Endodermal cell (in vitro differentiated cells): ENCODE data around the gene GPX4. TPM values are rescaled to one million over a fixed set of nuclear protein-coding genes. Genes with fewer than 3 reads are reported as not detected.
A peak's percentile ranks its signal among the peaks of the same experiment; 100 is the strongest.

ENCODE experiments used
- DNase-seq: peaks from one replicate; pipeline ENCODE4 v3.0.0-alpha.2; 2017
- H3K27ac ChIP-seq: 2 replicates; pipeline ENCODE4 v1.5.1; 2013; ENCODE audit warnings: mild to moderate bottlenecking, low read depth, low read length, moderate library complexity
- H3K27me3 ChIP-seq: 2 replicates; pipeline ENCODE4 v1.6.1; 2013; ENCODE audit warnings: mild to moderate bottlenecking, low read length, moderate library complexity; ENCODE audit not compliant: insufficient read depth, control insufficient read depth, poor library complexity, severe bottlenecking
- H3K36me3 ChIP-seq: 2 replicates; pipeline ENCODE4 v1.7.0; 2013; ENCODE audit warnings: mild to moderate bottlenecking, low read length, moderate library complexity; ENCODE audit not compliant: control insufficient read depth, insufficient read depth
- H3K4me1 ChIP-seq: one replicate; pipeline ENCODE4 v1.7.0; 2013; ENCODE audit warnings: low read length; ENCODE audit not compliant: control insufficient read depth, insufficient read depth
- H3K4me3 ChIP-seq: 2 replicates; pipeline ENCODE4 v1.5.1; 2013; ENCODE audit warnings: mild to moderate bottlenecking, low read length, moderate library complexity
- H3K9ac ChIP-seq: 2 replicates; pipeline ENCODE4 v1.6.1; 2013; ENCODE audit warnings: mild to moderate bottlenecking, low read length, moderate library complexity; ENCODE audit not compliant: poor library complexity, severe bottlenecking; ENCODE audit errors: extremely low read depth
- H3K9me3 ChIP-seq: 2 replicates; pipeline ENCODE4 v1.6.1; 2013; ENCODE audit warnings: mild to moderate bottlenecking, low read length, moderate library complexity; ENCODE audit not compliant: control insufficient read depth
- H3K27ac Mint-ChIP-seq: 2 replicates; pipeline ENCODE4 v1.8.0; 2020; ENCODE audit warnings: mixed read lengths
- H3K27me3 Mint-ChIP-seq: 2 replicates; pipeline ENCODE4 v1.8.0; 2021; ENCODE audit warnings: mild to moderate bottlenecking, mixed read lengths; ENCODE audit not compliant: insufficient read depth
- H3K36me3 Mint-ChIP-seq: 2 replicates; pipeline ENCODE4 v1.8.0; 2020; ENCODE audit warnings: low read depth, mixed read lengths
- H3K4me1 Mint-ChIP-seq: 2 replicates; pipeline ENCODE4 v1.8.0; 2020; ENCODE audit warnings: mixed read lengths
- H3K4me3 Mint-ChIP-seq: 2 replicates; pipeline ENCODE4 v1.8.0; 2020; ENCODE audit warnings: mild to moderate bottlenecking, moderate library complexity, mixed read lengths
- H3K9me3 Mint-ChIP-seq: 2 replicates; pipeline ENCODE4 v1.8.0; 2020; ENCODE audit warnings: mild to moderate bottlenecking, mixed read lengths
- CTCF ChIP-seq: fragments of 200-600 bp; sonication (generic); conservative IDR thresholded peaks from 2 replicates; pipeline ENCODE4 v1.5.0; 2021; ENCODE audit warnings: antibody characterized with exemption, mild to moderate bottlenecking
- WGBS, 2 experiments: methylation state at CpG; one replicate each; pipeline versions ENCODE4 v1.1.5 to v1.1.7; 2013; ENCODE audit warnings: missing lambda C conversion rate in 2 of 2, mixed read lengths in 1 of 2; ENCODE audit not compliant: insufficient coverage in 1 of 2, insufficient read length in 1 of 2; 5-methylcytosine and 5-hydroxymethylcytosine counted together
- total RNA-seq, 2 donors: library from RNA; stranded (reverse); fragmentation: NEBNext Ultra II Directional in 1 of 2; extraction: Animal tissue kit (Norgen Biotek cat#: 25700) in 1 of 2; gene quantifications; 2 replicates in 1 of 2; 3 replicates in 1 of 2; pipeline ENCODE4 v1.2.1, GENCODE V29; 2021

The GPX4 gene
- total RNA-seq, 2 donors from 2014 or later, result 331 to 449 TPM

DNA sequence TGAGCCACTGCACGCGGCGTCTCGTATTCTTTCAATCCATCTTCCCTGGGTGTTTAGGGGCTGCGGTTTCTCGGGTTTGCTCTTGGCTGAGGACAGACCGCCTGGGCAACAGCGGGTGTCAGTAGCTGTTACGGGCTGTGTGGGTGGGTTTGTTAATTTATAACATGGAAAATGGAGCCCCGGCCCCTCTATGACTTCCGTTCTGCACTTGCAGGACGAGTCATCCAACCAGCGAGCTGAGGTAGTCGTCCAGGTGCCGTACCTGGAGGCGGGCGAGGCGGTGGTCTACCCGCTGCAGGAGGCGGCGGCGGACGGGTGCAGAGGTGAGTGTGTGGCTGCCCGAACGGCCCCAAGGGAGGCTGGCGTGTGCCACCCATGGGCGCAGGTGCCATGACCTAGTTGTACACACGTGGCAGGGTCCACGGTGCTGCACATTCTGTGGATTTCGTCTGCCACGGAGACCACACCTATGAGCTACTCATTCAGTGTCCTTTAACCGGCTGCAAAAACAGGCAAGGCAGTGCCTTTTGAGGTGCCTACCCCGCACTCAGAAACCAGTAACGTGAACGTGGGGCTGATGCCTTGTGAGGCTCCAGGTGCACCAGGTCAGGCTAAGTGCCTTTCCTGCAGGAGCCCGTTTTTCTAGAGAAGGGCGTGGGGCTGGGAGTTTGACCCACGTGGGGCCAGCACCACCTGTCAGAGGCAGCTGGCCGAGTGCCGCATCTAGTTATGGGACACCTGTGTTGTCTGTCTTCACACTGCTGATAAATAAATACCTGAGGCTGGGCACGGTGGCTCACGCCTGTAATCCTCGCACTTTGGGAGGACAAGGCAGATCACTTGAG, 19.5 kb upstream of the GPX4 start:
- no peak for DNase-seq
- peaks cover 10% of the 10 kb centered on the region for H3K36me3 ChIP-seq

DNA sequence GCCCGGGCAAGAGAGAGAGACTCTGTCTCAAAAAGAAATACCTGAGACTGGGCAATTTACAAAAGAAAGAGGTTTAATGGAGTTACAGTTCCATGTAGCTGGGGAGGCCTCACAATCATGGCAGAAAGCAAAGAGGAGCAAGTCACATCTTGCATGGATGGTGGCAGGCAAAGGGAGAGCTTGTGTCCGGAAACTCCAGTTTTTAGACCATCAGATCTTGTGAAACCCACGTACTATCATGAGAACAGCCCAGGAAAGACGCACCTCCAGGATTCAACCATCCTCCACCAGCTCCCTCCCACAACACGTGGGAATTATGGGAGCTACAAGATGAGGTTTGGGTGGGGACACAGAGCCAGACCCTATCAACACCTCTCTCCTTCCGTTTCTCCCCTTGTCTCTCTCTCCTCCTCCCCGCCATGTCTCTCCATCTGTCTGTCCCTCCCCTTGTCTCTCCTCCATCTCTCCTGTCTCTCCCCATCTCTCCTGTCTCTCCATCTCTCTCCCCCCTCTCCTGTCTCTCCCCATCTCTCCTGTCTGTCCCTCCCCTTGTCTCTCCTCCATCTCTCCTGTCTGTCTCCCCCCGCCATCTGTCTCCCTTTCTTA, 18.6 kb upstream of the GPX4 start:
- no peaks in the 10 kb centered on the region for H3K4me1 ChIP-seq

More for the DNA sequence above, 19.5 kb upstream of the GPX4 start:
- no peak overlapping the region for H3K27ac Mint-ChIP-seq
- H3K27me3 Mint-ChIP-seq, result no peaks in the 10 kb centered on the region
- Histone ChIP-seq H3K27ac (no peak overlapping the region), H3K4me3 (no peak overlapping the region), H3K27me3 (no peaks in the 10 kb centered on the region), H3K9ac (no peak overlapping the region), H3K9me3 (no peaks in the 10 kb centered on the region), H3K4me1 (no peaks in the 10 kb centered on the region)
- 95 to 96% methylated on average over 33 to 43 of the region's 43 CpGs for WGBS, 2 experiments
- H3K36me3 Mint-ChIP-seq, result peaks cover 16% of the 10 kb centered on the region
- no peak for TF ChIP-seq CTCF
- H3K4me3 Mint-ChIP-seq, result peak overlapping the region; percentile 68
- H3K4me1 Mint-ChIP-seq, result peaks cover 1% of the 10 kb centered on the region
- no peaks in the 10 kb centered on the region for H3K9me3 Mint-ChIP-seq

More for the DNA sequence above, 18.6 kb upstream of the GPX4 start:
- Mint-ChIP-seq H3K36me3 (peaks cover 16% of the 10 kb centered on the region), H3K27me3 (no peaks in the 10 kb centered on the region), H3K4me3 (no peak overlapping the region), H3K9me3 (no peaks in the 10 kb centered on the region), H3K4me1 (peaks cover 1% of the 10 kb centered on the region), H3K27ac (no peak overlapping the region)
- no peak overlapping the region for H3K27ac ChIP-seq
- peaks cover 10% of the 10 kb centered on the region for H3K36me3 ChIP-seq
- H3K9ac ChIP-seq, result no peak overlapping the region
- H3K4me3 ChIP-seq, result no peak overlapping the region
- no peaks in the 10 kb centered on the region for H3K9me3 ChIP-seq
- WGBS, 2 experiments, result 71 to 80% methylated on average over 4 to 6 of the region's 8 CpGs
- H3K27me3 ChIP-seq, result no peaks in the 10 kb centered on the region
- no peak for TF ChIP-seq CTCF
- DNase-seq, result no peak
